ENCODE data around the gene MRM2. TPM values are rescaled to one million over a fixed set of nuclear protein-coding genes. Genes with fewer than 3 reads are reported as not detected.

MRM2 gene
- total RNA-seq, 1 experiment from 2014 or later = 38.9 TPM

- Mint-ChIP-seq H3K27ac (peak overlapping the region; percentile 61), H3K4me3 (no peak overlapping the region)
- no peak for ATAC-seq
Measured at GRCh38 chr7:2202901-2203765, 38.9 kb downstream of the MRM2 start.

GRCh38 chr7:2202361-2202761, 39.6 kb downstream of the MRM2 start:
- POLR2A ChIA-PET = interaction anchor here (0.6 kb wide), 1 partner anchor 166 kb away, joined by 4 read pairs; no protein-coding TSS in a partner anchor

More at GRCh38 chr7:2202901-2203765, 38.9 kb downstream of the MRM2 start:
- ChIA-PET POLR2A (no interaction called here), CTCF (interaction anchor here (0.5 to 0.8 kb wide), 2 partner anchors 8 to 28 kb away, joined by 3 to 4 read pairs; no protein-coding TSS in a partner anchor)
- TF ChIP-seq, protein P1, sequence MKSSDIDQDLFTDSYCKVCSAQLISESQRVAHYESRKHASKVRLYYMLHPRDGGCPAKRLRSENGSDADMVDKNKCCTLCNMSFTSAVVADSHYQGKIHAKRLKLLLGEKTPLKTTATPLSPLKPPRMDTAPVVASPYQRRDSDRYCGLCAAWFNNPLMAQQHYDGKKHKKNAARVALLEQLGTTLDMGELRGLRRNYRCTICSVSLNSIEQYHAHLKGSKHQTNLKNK (CRISPR knock-in tag; IDR thresholded peaks at IDR 0.05) = no peak
- no peak for TF ChIP-seq ELF4 (CRISPR knock-in tag; IDR thresholded peaks at IDR 0.05; ENCODE audit: low read depth)
- no peak for TF ChIP-seq TCF7 (CRISPR knock-in tag; IDR thresholded peaks at IDR 0.05; ENCODE audit: low read depth)
- Mint-ChIP-seq H3K36me3 (peaks cover 27% of the 10 kb centered on the region), H3K4me1 (no peaks in the 10 kb centered on the region), H3K27me3 (ENCODE audit: low read depth) (no peaks in the 10 kb centered on the region), H3K9me3 (no peaks in the 10 kb centered on the region)
- peak; percentile 7 for DNase-seq (ENCODE audit: low spot score)

GRCh38 chr7:2201686-2202360, 40.2 kb downstream of the MRM2 start:
- POLR2A ChIA-PET = interaction anchor here (0.6 kb wide), 1 partner anchor 165 kb away, joined by 4 read pairs; no protein-coding TSS in a partner anchor
- CTCF ChIA-PET = interaction anchor here (0.7 to 1.3 kb wide), 3 partner anchors 48 to 146 kb away, joined by 3 to 4 read pairs (median 4); no protein-coding TSS in a partner anchor
- ATAC-seq (no peak), DNase-seq (ENCODE audit: low spot score) (no peak)
- H3K36me3 Mint-ChIP-seq = peaks cover 22% of the 10 kb centered on the region
- TF ChIP-seq, protein P2, sequence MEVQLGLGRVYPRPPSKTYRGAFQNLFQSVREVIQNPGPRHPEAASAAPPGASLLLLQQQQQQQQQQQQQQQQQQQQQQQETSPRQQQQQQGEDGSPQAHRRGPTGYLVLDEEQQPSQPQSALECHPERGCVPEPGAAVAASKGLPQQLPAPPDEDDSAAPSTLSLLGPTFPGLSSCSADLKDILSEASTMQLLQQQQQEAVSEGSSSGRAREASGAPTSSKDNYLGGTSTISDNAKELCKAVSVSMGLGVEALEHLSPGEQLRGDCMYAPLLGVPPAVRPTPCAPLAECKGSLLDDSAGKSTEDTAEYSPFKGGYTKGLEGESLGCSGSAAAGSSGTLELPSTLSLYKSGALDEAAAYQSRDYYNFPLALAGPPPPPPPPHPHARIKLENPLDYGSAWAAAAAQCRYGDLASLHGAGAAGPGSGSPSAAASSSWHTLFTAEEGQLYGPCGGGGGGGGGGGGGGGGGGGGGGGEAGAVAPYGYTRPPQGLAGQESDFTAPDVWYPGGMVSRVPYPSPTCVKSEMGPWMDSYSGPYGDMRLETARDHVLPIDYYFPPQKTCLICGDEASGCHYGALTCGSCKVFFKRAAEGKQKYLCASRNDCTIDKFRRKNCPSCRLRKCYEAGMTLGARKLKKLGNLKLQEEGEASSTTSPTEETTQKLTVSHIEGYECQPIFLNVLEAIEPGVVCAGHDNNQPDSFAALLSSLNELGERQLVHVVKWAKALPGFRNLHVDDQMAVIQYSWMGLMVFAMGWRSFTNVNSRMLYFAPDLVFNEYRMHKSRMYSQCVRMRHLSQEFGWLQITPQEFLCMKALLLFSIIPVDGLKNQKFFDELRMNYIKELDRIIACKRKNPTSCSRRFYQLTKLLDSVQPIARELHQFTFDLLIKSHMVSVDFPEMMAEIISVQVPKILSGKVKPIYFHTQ (CRISPR knock-in tag; IDR thresholded peaks at IDR 0.05) = no peak
- TF ChIP-seq TP53 (CRISPR knock-in tag; IDR thresholded peaks at IDR 0.05) = no peak
- TF ChIP-seq ATF3 (CRISPR knock-in tag; conservative IDR thresholded peaks at IDR 0.05) = no peak
- H3K27me3 Mint-ChIP-seq (ENCODE audit: low read depth) = no peaks in the 10 kb centered on the region
- no peak overlapping the region for H3K4me3 Mint-ChIP-seq
- H3K27ac Mint-ChIP-seq = peak overlapping the region; percentile 41; the same call in 1 of the 2 replicates
- H3K9me3 Mint-ChIP-seq = no peaks in the 10 kb centered on the region
- H3K4me1 Mint-ChIP-seq = no peaks in the 10 kb centered on the region

More at GRCh38 chr7:2202361-2202761, 39.6 kb downstream of the MRM2 start:
- no peaks in the 10 kb centered on the region for H3K4me1 Mint-ChIP-seq
- no peaks in the 10 kb centered on the region for H3K27me3 Mint-ChIP-seq (ENCODE audit: low read depth)
- CTCF ChIA-PET = interaction anchor here (0.7 to 1.3 kb wide), 3 partner anchors 49 to 146 kb away, joined by 3 to 4 read pairs (median 4); no protein-coding TSS in a partner anchor
- ATAC-seq = peak; percentile 58
- peak overlapping the region; percentile 41; the same call in 1 of the 2 replicates for H3K27ac Mint-ChIP-seq
- TF ChIP-seq, protein P3, sequence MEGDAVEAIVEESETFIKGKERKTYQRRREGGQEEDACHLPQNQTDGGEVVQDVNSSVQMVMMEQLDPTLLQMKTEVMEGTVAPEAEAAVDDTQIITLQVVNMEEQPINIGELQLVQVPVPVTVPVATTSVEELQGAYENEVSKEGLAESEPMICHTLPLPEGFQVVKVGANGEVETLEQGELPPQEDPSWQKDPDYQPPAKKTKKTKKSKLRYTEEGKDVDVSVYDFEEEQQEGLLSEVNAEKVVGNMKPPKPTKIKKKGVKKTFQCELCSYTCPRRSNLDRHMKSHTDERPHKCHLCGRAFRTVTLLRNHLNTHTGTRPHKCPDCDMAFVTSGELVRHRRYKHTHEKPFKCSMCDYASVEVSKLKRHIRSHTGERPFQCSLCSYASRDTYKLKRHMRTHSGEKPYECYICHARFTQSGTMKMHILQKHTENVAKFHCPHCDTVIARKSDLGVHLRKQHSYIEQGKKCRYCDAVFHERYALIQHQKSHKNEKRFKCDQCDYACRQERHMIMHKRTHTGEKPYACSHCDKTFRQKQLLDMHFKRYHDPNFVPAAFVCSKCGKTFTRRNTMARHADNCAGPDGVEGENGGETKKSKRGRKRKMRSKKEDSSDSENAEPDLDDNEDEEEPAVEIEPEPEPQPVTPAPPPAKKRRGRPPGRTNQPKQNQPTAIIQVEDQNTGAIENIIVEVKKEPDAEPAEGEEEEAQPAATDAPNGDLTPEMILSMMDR (IDR thresholded peaks at IDR 0.05) = no peak
- no peak for TF ChIP-seq ATF1 (CRISPR knock-in tag; IDR thresholded peaks at IDR 0.05)
- no peak for TF ChIP-seq ZNF219 (CRISPR knock-in tag; IDR thresholded peaks at IDR 0.05; ENCODE audit: borderline replicate concordance)
- no peak for TF ChIP-seq KAT7 (CRISPR knock-in tag; IDR thresholded peaks at IDR 0.05; ENCODE audit: borderline replicate concordance)
- TF ChIP-seq ELF4 (CRISPR knock-in tag; IDR thresholded peaks at IDR 0.05; ENCODE audit: low read depth) = no peak
- TF ChIP-seq, protein P1 (CRISPR knock-in tag; IDR thresholded peaks at IDR 0.05) = no peak
- no peak for TF ChIP-seq NR2C2 (CRISPR knock-in tag; IDR thresholded peaks at IDR 0.05)
- no peak for TF ChIP-seq RORB (CRISPR knock-in tag; IDR thresholded peaks at IDR 0.05)
- no peak for TF ChIP-seq SMAD4 (CRISPR knock-in tag; IDR thresholded peaks at IDR 0.05)
- no peaks in the 10 kb centered on the region for H3K9me3 Mint-ChIP-seq
- DNase-seq (ENCODE audit: low spot score) = no peak
- no peak overlapping the region for H3K4me3 Mint-ChIP-seq
- H3K36me3 Mint-ChIP-seq = peaks cover 21% of the 10 kb centered on the region

All from WTC11 (cell line).